GM12878 (cell line): Measurements from ENCODE around the gene LUM. TPM values are rescaled to one million over a fixed set of nuclear protein-coding genes. Genes with fewer than 3 reads are reported as not detected.

Source experiments
- ATAC-seq: fragments of 200-7000 bp; cut with Tn5 transposase; 3 replicates; pipeline ENCODE4 v1.9.1; 2020; ENCODE audit warnings: mild to moderate bottlenecking, moderate library complexity
- BruUV-seq: library from RNA; stranded (reverse); fragments of 400-500 nt; replicated peaks from 2 replicates; lab custom pipeline; 2021; lab: Mats Ljungman, UMichigan
- CTCF ChIA-PET: fragments of 300-600 bp; sonication (Branson Sonifier 250); formaldehyde crosslinking; extraction: SDS; loops from one replicate; lab custom pipeline; 2021; ENCODE audit warnings: inconsistent platforms; lab: Yijun Ruan, JAX
- POLR2A ChIA-PET: fragments of 350-600 bp; formaldehyde crosslinking; extraction: SDS; loops from one replicate; lab custom pipeline; 2021; ENCODE audit warnings: inconsistent platforms; lab: Charles Lee
- RAD21 ChIA-PET: fragments of 300-600 bp; sonication (Branson Sonifier 250); formaldehyde crosslinking; loops from one replicate; lab custom pipeline; 2023; ENCODE audit warnings: antibody characterized with exemption; ENCODE audit not compliant: unreplicated experiment; lab: Charles Lee
- SMC1A ChIA-PET: fragments of 300-600 bp; sonication (Branson Sonifier 250); formaldehyde crosslinking; loops from one replicate; lab custom pipeline; 2023; ENCODE audit not compliant: unreplicated experiment, uncharacterized antibody; lab: Charles Lee
- DNase-seq: peaks from one replicate; pipeline ENCODE4 v3.0.0-alpha.2; 2011; ENCODE audit warnings: low read depth, low spot score
- FAIRE-seq: peaks from 3 replicates; lab custom pipeline; 2011; peaks lifted over from hg19 to GRCh38; lab: Jason Lieb, UNC
- H2AFZ ChIP-seq: 2 replicates; pipeline ENCODE4 v1.6.0; 2011; ENCODE audit warnings: low read depth, low read length, control low read depth; ENCODE audit not compliant: control insufficient read depth
- H3K27ac ChIP-seq: 2 replicates; pipeline ENCODE4 v1.5.1; 2011; ENCODE audit warnings: control low read depth; ENCODE audit not compliant: control insufficient read depth, insufficient read depth
- H3K27me3 ChIP-seq, 2 experiments: replicated peaks in 1 of 2; 2 replicates each; pipeline versions ENCODE4 v1.6.0 to v1.6.1; 2011; ENCODE audit warnings: low read length in 1 of 2; ENCODE audit not compliant: control insufficient read depth in 2 of 2, insufficient read depth in 2 of 2
- H3K36me3 ChIP-seq, 2 experiments: 2 replicates each; pipeline ENCODE4 v1.5.1; 2011; ENCODE audit warnings: low read length in 1 of 2; ENCODE audit not compliant: control insufficient read depth in 2 of 2, insufficient read depth in 2 of 2
- H3K4me1 ChIP-seq: 2 replicates; pipeline ENCODE4 v1.6.1; 2011; ENCODE audit warnings: mild to moderate bottlenecking, low read length, moderate library complexity, mixed read lengths; ENCODE audit not compliant: control insufficient read depth, insufficient read depth
- H3K4me2 ChIP-seq: 2 replicates; pipeline ENCODE4 v1.6.0; 2011; ENCODE audit warnings: control low read depth; ENCODE audit not compliant: control insufficient read depth, insufficient read depth
- H3K4me3 ChIP-seq: fragments of 200-600 bp; sonication (generic); 2 replicates; pipeline ENCODE4 v1.5.1; 2016
- H3K79me2 ChIP-seq: 2 replicates; pipeline ENCODE4 v1.6.0; 2011; ENCODE audit warnings: low read length; ENCODE audit not compliant: control insufficient read depth, insufficient read depth
- H3K9ac ChIP-seq: 2 replicates; pipeline ENCODE4 v1.8.0; 2011; ENCODE audit warnings: low read length, control low read depth, mixed read lengths; ENCODE audit not compliant: control insufficient read depth, insufficient read depth
- H3K9me3 ChIP-seq: replicated peaks from 3 replicates; pipeline ENCODE4 v1.5.1; 2011; ENCODE audit warnings: mild to moderate bottlenecking, low read length; ENCODE audit not compliant: control insufficient read depth, insufficient read depth
- H4K20me1 ChIP-seq: 2 replicates; pipeline ENCODE4 v1.6.0; 2011; ENCODE audit not compliant: control insufficient read depth, insufficient read depth
- ASH2L ChIP-seq: fragments of 300-600, 200-600 bp; sonication (generic); IDR thresholded peaks from 2 replicates; pipeline ENCODE4 v1.6.1; 2017; ENCODE audit warnings: low read depth, mild to moderate bottlenecking, borderline replicate concordance
- CREB1 ChIP-seq: IDR thresholded peaks from 2 replicates; pipeline ENCODE4 v1.6.1; 2012; ENCODE audit warnings: low read depth, mild to moderate bottlenecking, inconsistent platforms
- EED ChIP-seq: sonication (generic); IDR thresholded peaks from 2 replicates; pipeline ENCODE4 v1.6.1; 2016; ENCODE audit warnings: antibody characterized with exemption, low read depth
- KDM1A ChIP-seq: fragments of 200-600 bp; sonication (generic); IDR thresholded peaks from 2 replicates; pipeline ENCODE4 v1.6.1; 2016; ENCODE audit warnings: borderline replicate concordance
- MYC ChIP-seq: IDR thresholded peaks from 2 replicates; pipeline ENCODE4 v1.6.1; 2011; ENCODE audit warnings: mild to moderate bottlenecking, low read length, moderate library complexity, inconsistent platforms; ENCODE audit not compliant: insufficient read depth, insufficient replicate concordance, insufficient read length, severe bottlenecking
- NFIC ChIP-seq: IDR thresholded peaks from 2 replicates; pipeline ENCODE4 v1.6.1; 2012; ENCODE audit warnings: low read depth, mild to moderate bottlenecking, inconsistent platforms, low read length, moderate library complexity
- RFX5 ChIP-seq: IDR thresholded peaks from 2 replicates; pipeline ENCODE4 v1.6.1; 2011; ENCODE audit warnings: low read depth, low read length, improper control_type of control experiment
- SKIL ChIP-seq: fragments of 450-650 bp; IDR thresholded peaks from 2 replicates; pipeline ENCODE4 v1.6.1; 2017; ENCODE audit warnings: mild to moderate bottlenecking, low read depth, inconsistent platforms; ENCODE audit not compliant: poor library complexity, severe bottlenecking
- SP1 ChIP-seq: IDR thresholded peaks from one replicate; pipeline ENCODE4 v1.6.1; 2011; ENCODE audit warnings: low read depth, low read length
- TAF1 ChIP-seq: IDR thresholded peaks from 2 replicates; pipeline ENCODE4 v1.6.1; 2011; ENCODE audit warnings: mild to moderate bottlenecking, low read depth, low read length, borderline replicate concordance
- TCF7 ChIP-seq: IDR thresholded peaks from 2 replicates; pipeline ENCODE4 v1.6.1; 2014; ENCODE audit warnings: antibody characterized with exemption, borderline replicate concordance
- USF2 ChIP-seq: IDR thresholded peaks from 2 replicates; pipeline ENCODE4 v1.6.1; 2011; ENCODE audit warnings: low read depth, low read length, improper control_type of control experiment, borderline replicate concordance
- ZBED1 ChIP-seq: IDR thresholded peaks from 2 replicates; pipeline ENCODE4 v1.6.1; 2016; ENCODE audit warnings: borderline replicate concordance
- ZNF24 ChIP-seq: fragments of 450-650 bp; IDR thresholded peaks from 2 replicates; pipeline ENCODE4 v1.6.1; 2017; ENCODE audit warnings: antibody characterized with exemption, mild to moderate bottlenecking
- WGBS: methylation state at CpG from one replicate; pipeline ENCODE4 v1.1.6; 2016; ENCODE audit warnings: low lambda C conversion rate; ENCODE audit not compliant: insufficient replicate concordance, insufficient coverage; ENCODE audit errors: missing lambda C conversion rate; 5-methylcytosine and 5-hydroxymethylcytosine counted together
- in situ Hi-C: fragments of 300-500 bp; cut with MboI; formaldehyde crosslinking; loops from 9 replicates; pipeline ENCODE4 v1.14.3; 2018; ENCODE audit warnings: mixed read lengths
- intact Hi-C: fragments of 100-400 bp; cut with micrococcal nuclease; formaldehyde crosslinking; loops from one replicate; pipeline ENCODE4 v1.14.2; 2022; ENCODE audit not compliant: unreplicated experiment
- polyA plus RNA-seq, 11 experiments: library from polyadenylated mRNA; depleted of rRNA in 4 of 11; unstranded in 6 of 11; stranded (reverse) in 5 of 11; fragments of >200 nt; fragmentation: Nextera tagmentation in 4 of 11; fragmentation: Illumina TruSeq in 1 of 11; extraction: Ambion mirVana in 4 of 11; extraction: Trizol in 1 of 11; gene quantifications; 1 replicate in 1 of 11; 2 replicates in 10 of 11; pipeline versions ENCODE4 v1.2.1 to v1.2.3, GENCODE V29; 2011 to 2016; ENCODE audit warnings: inconsistent platforms in 2 of 11, missing spikeins in 2 of 11, low read depth in 1 of 11
- total RNA-seq, 4 experiments: library from RNA; depleted of rRNA in 3 of 4; stranded (reverse); fragments of >200 nt in 3 of 4; fragmentation: Illumina TruSeq in 1 of 4; extraction: Trizol in 1 of 4; gene quantifications; 2 replicates each; pipeline versions ENCODE4 v1.2.1 to v1.2.3, GENCODE V29; 2013 to 2021
- TF ChIP-seq, protein P1 (sequence below), 3 experiments: IDR thresholded peaks in 2 of 3; conservative IDR thresholded peaks in 1 of 3; 2 replicates each; pipeline ENCODE4 v1.5.1; 2011; ENCODE audit warnings: low read depth in 3 of 3, low read length in 3 of 3, mild to moderate bottlenecking in 3 of 3, control low read depth in 2 of 3, moderate library complexity in 2 of 3, inconsistent platforms in 1 of 3, mixed read lengths in 1 of 3; ENCODE audit not compliant: control insufficient read depth in 2 of 3, insufficient read depth in 1 of 3; ENCODE audit errors: extremely low read depth in 1 of 3
- TF ChIP-seq, protein P2 (sequence below): fragments of 450-650 bp; IDR thresholded peaks from 2 replicates; pipeline ENCODE4 v1.6.1; 2017; ENCODE audit warnings: mild to moderate bottlenecking

LUM gene
- total and polyA plus RNA-seq, 10 of the 15 experiments (the other 5 are each of a cell fraction or from before 2014, with no cell fraction given), result 0.09 to 0.31 TPM; not detected in 8

- TF ChIP-seq USF2 (no peak), RFX5 (no peak), EED (no peak), SKIL (no peak)
These were observed 36.4 kb downstream of the LUM start (continued) for GRCh38 chr12:91074851-91075250.

DNA sequence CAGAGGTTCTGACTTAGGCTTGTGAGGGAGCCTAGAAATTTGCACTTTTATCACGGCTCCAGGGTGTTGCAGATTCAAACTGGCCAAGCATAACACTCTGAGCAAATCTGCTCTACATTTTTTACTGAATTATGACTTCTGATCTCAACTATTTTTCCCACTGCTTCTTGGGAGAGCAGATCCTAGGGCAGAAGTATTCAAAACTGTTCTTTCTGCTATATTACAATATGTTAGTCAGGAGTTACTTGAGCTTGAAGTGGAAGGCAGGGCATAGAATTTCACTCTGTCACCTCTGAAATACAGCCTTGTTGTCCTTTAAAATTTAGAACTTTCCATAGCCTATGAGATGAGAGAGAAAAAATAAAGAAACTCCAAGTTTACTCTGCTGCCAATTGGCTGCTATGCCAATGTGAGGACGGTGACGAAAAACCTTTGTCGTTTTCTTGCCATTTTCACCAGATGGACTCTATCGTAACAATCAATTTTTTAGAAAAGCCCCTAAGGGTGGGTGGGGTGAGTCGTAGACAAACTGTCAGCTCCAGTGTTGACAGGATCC is 37.1 kb downstream of the LUM start:
- no peaks in the 10 kb centered on the region for H3K79me2 ChIP-seq
- DNase-seq (no peak), FAIRE-seq (no peak), ATAC-seq (no peak)
- no peak overlapping the region for H3K4me3 ChIP-seq
- no peak overlapping the region for H3K27ac ChIP-seq
- in situ Hi-C loops, result no loop called here
- no TSS peak for BruUV-seq
- intact Hi-C loops, result no loop called here
- CTCF ChIA-PET, result no interaction called here
- H3K27me3 ChIP-seq, result no peaks in the 10 kb centered on the region
- H2AFZ ChIP-seq, result no peak overlapping the region
- no peaks in the 10 kb centered on the region for H3K36me3 ChIP-seq
- no peak overlapping the region for H3K9ac ChIP-seq
- H4K20me1 ChIP-seq, result no peaks in the 10 kb centered on the region
- no peak overlapping the region for H3K4me2 ChIP-seq
- POLR2A ChIA-PET, result no interaction called here
- 58% methylated on average over 6 of the region's 6 CpGs for WGBS
- SMC1A ChIA-PET, result no interaction called here
- RAD21 ChIA-PET, result no interaction called here
- H3K4me1 ChIP-seq, result no peaks in the 10 kb centered on the region
- no peaks in the 10 kb centered on the region for H3K9me3 ChIP-seq
- TF ChIP-seq MYC (no peak), ZBED1 (no peak), TAF1 (no peak), ZNF24 (no peak), KDM1A (no peak), SP1 (no peak), NFIC (no peak), TCF7 (no peak), ASH2L (no peak), CREB1 (no peak)
- TF ChIP-seq, protein P1, sequence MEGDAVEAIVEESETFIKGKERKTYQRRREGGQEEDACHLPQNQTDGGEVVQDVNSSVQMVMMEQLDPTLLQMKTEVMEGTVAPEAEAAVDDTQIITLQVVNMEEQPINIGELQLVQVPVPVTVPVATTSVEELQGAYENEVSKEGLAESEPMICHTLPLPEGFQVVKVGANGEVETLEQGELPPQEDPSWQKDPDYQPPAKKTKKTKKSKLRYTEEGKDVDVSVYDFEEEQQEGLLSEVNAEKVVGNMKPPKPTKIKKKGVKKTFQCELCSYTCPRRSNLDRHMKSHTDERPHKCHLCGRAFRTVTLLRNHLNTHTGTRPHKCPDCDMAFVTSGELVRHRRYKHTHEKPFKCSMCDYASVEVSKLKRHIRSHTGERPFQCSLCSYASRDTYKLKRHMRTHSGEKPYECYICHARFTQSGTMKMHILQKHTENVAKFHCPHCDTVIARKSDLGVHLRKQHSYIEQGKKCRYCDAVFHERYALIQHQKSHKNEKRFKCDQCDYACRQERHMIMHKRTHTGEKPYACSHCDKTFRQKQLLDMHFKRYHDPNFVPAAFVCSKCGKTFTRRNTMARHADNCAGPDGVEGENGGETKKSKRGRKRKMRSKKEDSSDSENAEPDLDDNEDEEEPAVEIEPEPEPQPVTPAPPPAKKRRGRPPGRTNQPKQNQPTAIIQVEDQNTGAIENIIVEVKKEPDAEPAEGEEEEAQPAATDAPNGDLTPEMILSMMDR (IDR thresholded peaks at IDR 0.05 in 2 of 3, conservative IDR thresholded peaks at IDR 0.05 in 1 of 3; ENCODE audit: control insufficient read depth in 2 of 3, extremely low read depth in 1 of 3, insufficient read depth in 1 of 3, low read depth in 3 of 3, low read length in 3 of 3), result no peak
- TF ChIP-seq, protein P2, sequence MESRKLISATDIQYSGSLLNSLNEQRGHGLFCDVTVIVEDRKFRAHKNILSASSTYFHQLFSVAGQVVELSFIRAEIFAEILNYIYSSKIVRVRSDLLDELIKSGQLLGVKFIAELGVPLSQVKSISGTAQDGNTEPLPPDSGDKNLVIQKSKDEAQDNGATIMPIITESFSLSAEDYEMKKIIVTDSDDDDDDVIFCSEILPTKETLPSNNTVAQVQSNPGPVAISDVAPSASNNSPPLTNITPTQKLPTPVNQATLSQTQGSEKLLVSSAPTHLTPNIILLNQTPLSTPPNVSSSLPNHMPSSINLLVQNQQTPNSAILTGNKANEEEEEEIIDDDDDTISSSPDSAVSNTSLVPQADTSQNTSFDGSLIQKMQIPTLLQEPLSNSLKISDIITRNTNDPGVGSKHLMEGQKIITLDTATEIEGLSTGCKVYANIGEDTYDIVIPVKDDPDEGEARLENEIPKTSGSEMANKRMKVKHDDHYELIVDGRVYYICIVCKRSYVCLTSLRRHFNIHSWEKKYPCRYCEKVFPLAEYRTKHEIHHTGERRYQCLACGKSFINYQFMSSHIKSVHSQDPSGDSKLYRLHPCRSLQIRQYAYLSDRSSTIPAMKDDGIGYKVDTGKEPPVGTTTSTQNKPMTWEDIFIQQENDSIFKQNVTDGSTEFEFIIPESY, result no peak
